OCI-LY1 (cell line): Measurements from ENCODE around the gene BACE1-AS.

Experiments
- EZH2 ChIP-seq: fragments of 200-600 bp; sonication (generic), shearing (Covaris generic); IDR thresholded peaks from 2 replicates; pipeline ENCODE4 v1.8.0; 2017; ENCODE audit warnings: borderline replicate concordance, mixed run types, mild to moderate bottlenecking, antibody characterized with exemption, low read length, moderate library complexity, mixed read lengths
- TF ChIP-seq, protein P1 (sequence below): fragments of 200-600 bp; sonication (generic), shearing (Covaris generic); IDR thresholded peaks from 2 replicates; pipeline ENCODE4 v1.5.1; 2017; ENCODE audit warnings: mild to moderate bottlenecking, antibody characterized with exemption, low read length, moderate library complexity, mixed read lengths

DNA sequence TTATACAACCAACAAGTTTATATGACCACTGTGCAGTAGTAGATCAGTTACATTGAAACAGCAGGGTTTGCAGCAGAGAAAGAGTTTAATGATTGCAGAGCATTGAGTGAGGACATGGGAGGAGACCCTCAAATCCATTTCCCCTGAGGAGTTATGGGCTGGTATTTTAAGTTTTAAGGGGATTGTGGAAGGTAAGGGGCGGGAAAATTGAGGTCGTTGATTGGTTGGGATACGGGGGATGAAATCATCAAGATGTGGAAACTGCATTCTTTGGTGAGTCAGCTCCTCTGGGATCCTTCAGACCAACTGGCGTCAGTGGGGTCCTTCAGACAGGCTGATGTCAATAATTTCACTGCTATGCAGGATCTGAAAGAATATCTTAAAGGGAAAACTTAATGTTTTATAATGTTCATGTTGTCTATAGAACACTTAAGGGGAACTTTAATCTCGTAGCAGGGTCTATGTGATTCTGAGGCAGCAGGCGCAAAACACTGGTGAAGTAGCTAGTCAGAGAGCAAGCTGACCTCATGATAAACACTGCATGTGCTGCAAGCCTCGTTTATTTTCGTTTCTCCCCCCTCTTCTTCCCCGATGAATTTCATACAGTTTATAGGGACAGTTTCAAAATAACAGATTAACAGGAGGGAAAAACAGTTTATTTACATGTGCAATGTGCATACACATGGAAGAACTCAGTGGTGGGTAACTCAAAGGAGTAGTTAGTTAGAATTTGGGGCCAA lies 17.4 kb upstream of the BACE1-AS start:
- TF ChIP-seq, protein P1, sequence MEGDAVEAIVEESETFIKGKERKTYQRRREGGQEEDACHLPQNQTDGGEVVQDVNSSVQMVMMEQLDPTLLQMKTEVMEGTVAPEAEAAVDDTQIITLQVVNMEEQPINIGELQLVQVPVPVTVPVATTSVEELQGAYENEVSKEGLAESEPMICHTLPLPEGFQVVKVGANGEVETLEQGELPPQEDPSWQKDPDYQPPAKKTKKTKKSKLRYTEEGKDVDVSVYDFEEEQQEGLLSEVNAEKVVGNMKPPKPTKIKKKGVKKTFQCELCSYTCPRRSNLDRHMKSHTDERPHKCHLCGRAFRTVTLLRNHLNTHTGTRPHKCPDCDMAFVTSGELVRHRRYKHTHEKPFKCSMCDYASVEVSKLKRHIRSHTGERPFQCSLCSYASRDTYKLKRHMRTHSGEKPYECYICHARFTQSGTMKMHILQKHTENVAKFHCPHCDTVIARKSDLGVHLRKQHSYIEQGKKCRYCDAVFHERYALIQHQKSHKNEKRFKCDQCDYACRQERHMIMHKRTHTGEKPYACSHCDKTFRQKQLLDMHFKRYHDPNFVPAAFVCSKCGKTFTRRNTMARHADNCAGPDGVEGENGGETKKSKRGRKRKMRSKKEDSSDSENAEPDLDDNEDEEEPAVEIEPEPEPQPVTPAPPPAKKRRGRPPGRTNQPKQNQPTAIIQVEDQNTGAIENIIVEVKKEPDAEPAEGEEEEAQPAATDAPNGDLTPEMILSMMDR = no peak
- TF ChIP-seq EZH2 = no peak
